Nephron progenitor cell (in vitro differentiated cells): Measurements from ENCODE around the gene ZIM2.

Source experiments
- DNase-seq: peaks from one replicate; pipeline ENCODE4 v3.0.0; 2021
- H3K27ac Mint-ChIP-seq: 2 replicates; pipeline ENCODE4 v1.8.0; 2021; ENCODE audit warnings: mild to moderate bottlenecking, moderate library complexity, mixed read lengths
- H3K27me3 Mint-ChIP-seq: 2 replicates; pipeline ENCODE4 v1.8.0; 2021; ENCODE audit warnings: mild to moderate bottlenecking, low read depth, mixed read lengths; ENCODE audit not compliant: poor library complexity
- H3K36me3 Mint-ChIP-seq: 2 replicates; pipeline ENCODE4 v1.8.0; 2021; ENCODE audit warnings: low read depth, mixed read lengths
- H3K4me1 Mint-ChIP-seq: 2 replicates; pipeline ENCODE4 v1.8.0; 2021; ENCODE audit warnings: mixed read lengths
- H3K4me3 Mint-ChIP-seq: 2 replicates; pipeline ENCODE4 v1.8.0; 2021; ENCODE audit warnings: mild to moderate bottlenecking, moderate library complexity, mixed read lengths
- H3K9me3 Mint-ChIP-seq: 2 replicates; pipeline ENCODE4 v1.8.0; 2021; ENCODE audit warnings: mild to moderate bottlenecking, moderate library complexity, mixed read lengths
- TF ChIP-seq, protein P1 (sequence below): fragments of 200-600 bp; sonication (generic); IDR thresholded peaks from 2 replicates; pipeline ENCODE4 v1.5.0; 2021; ENCODE audit warnings: antibody characterized with exemption

Gene ZIM2

DNA sequence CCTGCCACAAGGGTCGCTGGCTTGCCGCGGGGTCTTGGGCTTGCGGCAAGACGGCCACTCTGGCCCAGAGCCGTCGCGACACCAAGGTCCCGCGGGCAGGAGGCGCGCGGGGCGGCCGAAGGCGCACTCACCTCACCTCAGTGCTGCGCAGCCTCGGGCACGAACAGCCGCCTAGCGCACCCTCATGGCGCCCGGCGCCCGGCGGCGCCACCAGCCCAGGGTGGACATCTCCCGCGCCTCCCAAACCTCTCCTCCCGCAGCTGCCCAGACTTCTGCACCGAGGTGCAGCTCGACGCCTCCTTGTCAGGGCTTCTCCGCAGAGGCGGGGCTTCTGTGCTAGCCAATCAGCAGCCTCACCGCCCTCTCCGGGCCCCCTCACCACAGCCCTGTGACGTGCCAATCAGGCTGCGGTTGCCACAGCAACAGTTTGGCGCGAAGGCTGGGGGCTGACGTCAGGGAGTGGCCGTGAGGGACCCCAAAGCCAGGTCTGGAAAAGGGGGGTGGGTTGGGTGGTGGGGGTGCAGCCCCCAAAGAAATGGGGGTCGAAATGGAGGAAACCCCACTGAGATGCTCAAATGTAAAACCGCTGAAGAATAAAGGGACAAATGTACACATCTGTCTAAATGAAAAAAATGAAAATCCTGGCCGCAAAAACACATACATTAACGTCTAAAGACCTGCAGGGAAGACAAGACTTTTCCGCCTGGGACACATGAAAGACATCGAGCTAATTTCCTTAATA is at the start of gene ZIM2, which contains the start of gene PEG3:
Gene ZIM2, minus strand, starts transcription at position 276 of the 742 bp plus-strand sequence. CDS start 16,449 bp downstream, outside the sequence.
Gene PEG3, minus strand, starts transcription at position 276 of the 742 bp plus-strand sequence. CDS start 16,071 bp downstream, outside the sequence.
- no peak within 1 kb of the TSS for H3K27ac Mint-ChIP-seq
- DNase-seq, result no peak

GRCh38 chr19:56885173-56885985 is 44.9 kb upstream of the ZIM2 start:
- Mint-ChIP-seq H3K27me3 (no peaks in the 10 kb centered on the region), H3K27ac (no peak overlapping the region), H3K4me3 (no peak overlapping the region), H3K4me1 (no peaks in the 10 kb centered on the region), H3K36me3 (peaks cover 9% of the 10 kb centered on the region), H3K9me3 (peaks cover 93% of the 10 kb centered on the region)
- TF ChIP-seq, protein P1, sequence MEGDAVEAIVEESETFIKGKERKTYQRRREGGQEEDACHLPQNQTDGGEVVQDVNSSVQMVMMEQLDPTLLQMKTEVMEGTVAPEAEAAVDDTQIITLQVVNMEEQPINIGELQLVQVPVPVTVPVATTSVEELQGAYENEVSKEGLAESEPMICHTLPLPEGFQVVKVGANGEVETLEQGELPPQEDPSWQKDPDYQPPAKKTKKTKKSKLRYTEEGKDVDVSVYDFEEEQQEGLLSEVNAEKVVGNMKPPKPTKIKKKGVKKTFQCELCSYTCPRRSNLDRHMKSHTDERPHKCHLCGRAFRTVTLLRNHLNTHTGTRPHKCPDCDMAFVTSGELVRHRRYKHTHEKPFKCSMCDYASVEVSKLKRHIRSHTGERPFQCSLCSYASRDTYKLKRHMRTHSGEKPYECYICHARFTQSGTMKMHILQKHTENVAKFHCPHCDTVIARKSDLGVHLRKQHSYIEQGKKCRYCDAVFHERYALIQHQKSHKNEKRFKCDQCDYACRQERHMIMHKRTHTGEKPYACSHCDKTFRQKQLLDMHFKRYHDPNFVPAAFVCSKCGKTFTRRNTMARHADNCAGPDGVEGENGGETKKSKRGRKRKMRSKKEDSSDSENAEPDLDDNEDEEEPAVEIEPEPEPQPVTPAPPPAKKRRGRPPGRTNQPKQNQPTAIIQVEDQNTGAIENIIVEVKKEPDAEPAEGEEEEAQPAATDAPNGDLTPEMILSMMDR, result no peak
- no peak for DNase-seq

More for the DNA sequence above, at the start of gene ZIM2, which contains the start of gene PEG3:
- Mint-ChIP-seq H3K36me3 (peaks cover 5% of the 10 kb centered on the region), H3K4me3 (no peak within 1 kb of the TSS), H3K4me1 (no peaks in the 10 kb centered on the region), H3K9me3 (peaks cover 64% of the 10 kb centered on the region), H3K27me3 (no peaks in the 10 kb centered on the region)
- TF ChIP-seq, protein P1, result no peak

- Mint-ChIP-seq H3K9me3 (peaks cover 95% of the 10 kb centered on the region), H3K4me3 (no peak overlapping the region), H3K36me3 (peaks cover 9% of the 10 kb centered on the region), H3K4me1 (no peaks in the 10 kb centered on the region), H3K27ac (no peak overlapping the region), H3K27me3 (no peaks in the 10 kb centered on the region)
- TF ChIP-seq, protein P1, result no peak
- DNase-seq, result no peak
These were observed 43.9 kb upstream of the ZIM2 start for GRCh38 chr19:56884441-56884840.

DNA sequence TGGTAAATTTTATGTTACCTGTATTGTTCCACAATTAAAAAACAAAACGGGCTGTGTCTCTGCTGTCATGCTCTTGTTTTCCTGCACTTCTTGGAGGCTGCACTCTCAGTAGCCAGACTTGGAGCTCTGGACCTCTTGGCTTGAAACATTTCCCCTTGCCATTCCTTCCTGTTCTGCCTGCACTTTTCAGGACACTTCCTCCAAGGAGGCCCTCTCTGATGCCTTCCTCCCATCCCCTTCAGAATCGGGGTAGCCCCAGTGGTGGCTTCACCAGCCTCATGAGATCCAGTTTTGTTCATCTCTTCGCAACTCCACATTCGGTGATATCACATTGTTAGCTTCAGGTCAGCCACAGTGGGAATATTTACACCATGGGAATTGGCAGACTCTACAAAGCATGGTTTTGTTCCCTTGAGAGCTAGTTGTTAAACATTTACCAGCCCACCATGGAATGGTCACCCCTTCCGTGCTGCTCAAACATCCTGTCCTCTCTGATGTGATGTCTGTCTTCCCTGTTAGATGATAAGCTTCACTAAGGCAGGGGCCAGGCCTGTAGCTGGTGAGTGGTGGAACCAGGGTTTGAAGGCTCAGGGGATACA is 40.2 kb upstream of the ZIM2 start:
- Mint-ChIP-seq H3K36me3 (peaks cover 9% of the 10 kb centered on the region), H3K9me3 (peaks cover 98% of the 10 kb centered on the region), H3K27me3 (no peaks in the 10 kb centered on the region), H3K4me3 (no peak overlapping the region), H3K27ac (no peak overlapping the region), H3K4me1 (no peaks in the 10 kb centered on the region)
- DNase-seq, result no peak
- TF ChIP-seq, protein P1, result no peak

GRCh38 chr19:56877069-56877715 is 36.7 kb upstream of the ZIM2 start:
- peaks cover 93% of the 10 kb centered on the region for H3K9me3 Mint-ChIP-seq
- H3K27ac Mint-ChIP-seq, result no peak overlapping the region

More at GRCh38 chr19:56877069-56877715, 36.7 kb upstream of the ZIM2 start:
- TF ChIP-seq, protein P1, result no peak
- Mint-ChIP-seq H3K4me1 (no peaks in the 10 kb centered on the region), H3K27me3 (no peaks in the 10 kb centered on the region), H3K36me3 (peaks cover 7% of the 10 kb centered on the region), H3K4me3 (no peak overlapping the region)
- DNase-seq, result no peak
